MM.1S (cell line): ENCODE measurements around the gene LIPE.

Experiments
- EZH2phosphoT487 ChIP-seq: fragments of 300-600 bp; sonication (generic); IDR thresholded peaks from 2 replicates; pipeline ENCODE4 v1.6.1; 2018; ENCODE audit warnings: antibody characterized with exemption, low read length
- TF ChIP-seq, protein P1 (sequence below): fragments of 300-600 bp; sonication (generic); IDR thresholded peaks from 2 replicates; pipeline ENCODE4 v1.5.1; 2016; ENCODE audit warnings: antibody characterized with exemption, low read length, mixed read lengths

DNA sequence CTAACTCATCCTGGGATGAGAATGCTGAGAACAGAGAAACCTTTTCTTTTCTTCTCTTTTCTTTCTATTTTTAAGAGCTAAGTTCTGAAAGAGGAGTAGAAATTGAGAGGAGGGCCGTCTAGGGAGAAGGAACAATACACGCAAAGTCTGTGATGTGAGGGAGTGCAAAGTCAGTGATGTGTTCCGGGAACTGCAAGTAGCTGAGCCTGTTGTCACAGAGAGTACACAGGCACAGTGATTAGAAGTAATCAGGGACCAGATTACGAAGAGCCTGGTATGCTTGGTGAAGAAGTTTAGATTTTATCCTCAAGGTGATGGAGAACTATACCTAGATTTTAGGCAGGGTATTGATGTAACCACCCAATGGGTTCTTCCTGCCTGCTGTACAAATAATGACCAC lies 47.6 kb upstream of the LIPE start:
- TF ChIP-seq, protein P1, sequence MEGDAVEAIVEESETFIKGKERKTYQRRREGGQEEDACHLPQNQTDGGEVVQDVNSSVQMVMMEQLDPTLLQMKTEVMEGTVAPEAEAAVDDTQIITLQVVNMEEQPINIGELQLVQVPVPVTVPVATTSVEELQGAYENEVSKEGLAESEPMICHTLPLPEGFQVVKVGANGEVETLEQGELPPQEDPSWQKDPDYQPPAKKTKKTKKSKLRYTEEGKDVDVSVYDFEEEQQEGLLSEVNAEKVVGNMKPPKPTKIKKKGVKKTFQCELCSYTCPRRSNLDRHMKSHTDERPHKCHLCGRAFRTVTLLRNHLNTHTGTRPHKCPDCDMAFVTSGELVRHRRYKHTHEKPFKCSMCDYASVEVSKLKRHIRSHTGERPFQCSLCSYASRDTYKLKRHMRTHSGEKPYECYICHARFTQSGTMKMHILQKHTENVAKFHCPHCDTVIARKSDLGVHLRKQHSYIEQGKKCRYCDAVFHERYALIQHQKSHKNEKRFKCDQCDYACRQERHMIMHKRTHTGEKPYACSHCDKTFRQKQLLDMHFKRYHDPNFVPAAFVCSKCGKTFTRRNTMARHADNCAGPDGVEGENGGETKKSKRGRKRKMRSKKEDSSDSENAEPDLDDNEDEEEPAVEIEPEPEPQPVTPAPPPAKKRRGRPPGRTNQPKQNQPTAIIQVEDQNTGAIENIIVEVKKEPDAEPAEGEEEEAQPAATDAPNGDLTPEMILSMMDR, result no peak
- TF ChIP-seq EZH2phosphoT487, result no peak
